ENCODE data around the gene ZNF804A.
"Not testable (repeated sequence)": the region's sequence is repeated elsewhere in the genome, so short reads cannot be mapped to it uniquely, and the experiment has no call there.

Gene ZNF804A

DNA sequence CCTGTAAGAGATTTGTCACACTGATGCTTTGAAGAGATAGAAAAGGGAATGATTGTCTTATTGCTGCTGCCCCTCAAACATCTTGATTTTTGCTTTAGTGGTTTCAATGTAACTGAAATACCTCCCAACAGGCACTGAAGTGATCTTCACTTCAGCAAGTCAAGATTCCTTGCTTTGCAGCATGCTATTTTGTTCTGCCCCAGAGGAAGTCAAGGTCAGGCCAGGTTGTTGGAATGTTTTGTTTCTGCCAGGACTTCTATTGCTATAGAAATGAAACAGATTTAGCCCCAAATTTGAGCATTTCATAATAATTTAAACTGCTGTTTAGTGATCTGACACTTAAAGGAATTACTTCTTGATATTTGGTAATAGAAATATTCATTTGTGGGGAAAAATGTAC is 277.6 kb downstream of the ZNF804A start:
- no peak overlapping the region for H3K27ac Mint-ChIP-seq
- no peaks in the 10 kb centered on the region for H3K36me3 Mint-ChIP-seq (ENCODE audit: low read depth)
- peaks cover 15% of the 10 kb centered on the region for H3K9me3 Mint-ChIP-seq
- H3K4me1 Mint-ChIP-seq (ENCODE audit: low read depth): no peaks in the 10 kb centered on the region
- no peak overlapping the region for H3K4me3 Mint-ChIP-seq
- H3K27me3 Mint-ChIP-seq: no peaks in the 10 kb centered on the region

DNA sequence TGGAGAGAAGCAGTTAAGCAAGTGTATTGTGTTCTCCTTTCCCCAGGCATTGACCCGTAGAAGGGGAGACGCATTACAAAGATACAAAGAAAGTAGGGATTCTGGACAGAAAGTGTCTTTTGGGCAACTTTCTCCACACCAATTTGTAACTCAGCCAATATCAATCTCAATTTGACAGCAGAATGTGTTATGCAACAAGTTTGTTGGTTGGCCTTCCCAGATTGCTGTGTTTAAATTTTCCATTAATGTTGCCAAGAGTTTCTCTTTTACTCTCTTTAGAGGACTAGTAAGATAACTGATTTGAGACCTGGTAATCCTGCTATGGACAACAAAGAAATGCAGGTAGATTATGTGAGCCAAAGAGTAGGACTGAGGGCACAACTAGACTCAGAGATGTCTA is 279.6 kb downstream of the ZNF804A start:
- Mint-ChIP-seq H3K27me3 (no peaks in the 10 kb centered on the region), H3K9me3 (peaks cover 14% of the 10 kb centered on the region), H3K4me1 (ENCODE audit: low read depth) (no peaks in the 10 kb centered on the region), H3K36me3 (ENCODE audit: low read depth) (no peaks in the 10 kb centered on the region), H3K4me3 (no peak overlapping the region), H3K27ac (no peak overlapping the region)

DNA sequence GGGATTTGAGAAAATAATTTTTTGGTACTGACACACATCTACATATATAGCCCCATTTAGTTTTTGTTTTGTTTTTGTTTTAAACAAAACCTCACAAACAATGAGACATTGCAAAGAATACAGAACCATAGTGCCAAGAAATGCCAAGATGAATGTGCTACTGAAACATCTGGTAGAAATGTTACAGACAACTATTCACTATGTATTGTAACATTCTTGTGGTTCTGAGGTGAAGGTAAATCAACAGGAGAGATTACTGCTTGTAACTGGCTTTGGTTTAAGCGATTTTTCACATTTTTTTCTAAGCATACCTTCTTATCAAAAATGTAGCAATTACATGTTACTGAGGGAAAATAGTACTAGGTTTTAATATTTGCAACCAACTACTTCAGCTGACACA is 281.3 kb downstream of the ZNF804A start:
- no peaks in the 10 kb centered on the region for H3K36me3 Mint-ChIP-seq (ENCODE audit: low read depth)
- no peaks in the 10 kb centered on the region for H3K27me3 Mint-ChIP-seq
- no peak overlapping the region for H3K4me3 Mint-ChIP-seq
- no peak overlapping the region for H3K27ac Mint-ChIP-seq
- no peaks in the 10 kb centered on the region for H3K4me1 Mint-ChIP-seq (ENCODE audit: low read depth)
- peaks cover 16% of the 10 kb centered on the region for H3K9me3 Mint-ChIP-seq

DNA sequence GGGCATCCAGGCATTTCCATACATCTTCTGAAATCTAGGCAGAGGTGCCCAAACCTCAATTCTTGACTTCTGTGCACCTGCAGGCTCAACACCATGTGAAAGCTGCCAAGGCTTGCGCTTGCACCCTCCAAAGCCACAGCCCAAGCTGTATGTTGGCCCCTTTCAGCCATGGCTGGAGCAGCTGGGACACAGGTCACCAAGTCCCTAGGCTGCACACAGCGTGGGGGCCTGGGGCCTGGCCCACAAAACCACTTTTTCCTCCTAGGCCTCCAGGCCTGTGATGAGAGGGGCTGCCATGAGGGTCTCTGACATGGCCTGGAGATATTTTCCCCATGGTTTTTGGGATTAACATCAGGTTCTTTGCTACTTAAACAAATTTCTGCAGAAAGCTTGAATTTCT is 288.3 kb downstream of the ZNF804A start:
- H3K4me1 Mint-ChIP-seq (ENCODE audit: low read depth); H3K4me3 Mint-ChIP-seq; H3K36me3 Mint-ChIP-seq (ENCODE audit: low read depth); H3K27ac Mint-ChIP-seq; H3K27me3 Mint-ChIP-seq: not testable (repeated sequence)
- H3K9me3 Mint-ChIP-seq: peaks cover 15% of the 10 kb centered on the region

DNA sequence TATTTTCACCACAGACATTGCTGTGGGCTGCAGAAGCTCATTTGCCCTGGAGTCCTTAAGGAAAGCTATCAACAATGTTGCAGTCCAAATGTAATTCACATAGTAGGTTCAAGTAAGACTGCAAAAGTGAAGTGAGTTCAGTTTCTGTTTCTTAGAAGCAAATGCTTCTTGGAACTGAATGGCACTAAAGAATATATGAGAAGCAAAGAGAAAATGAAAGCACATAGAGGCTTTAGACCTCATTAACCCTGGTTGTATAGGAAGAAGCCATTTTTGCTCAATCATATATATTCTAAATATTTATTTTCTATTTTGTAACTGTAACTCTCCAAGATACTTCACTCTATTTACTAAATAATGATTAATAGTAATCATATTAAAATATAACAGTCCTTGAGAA is 292.0 kb downstream of the ZNF804A start:
- no peak overlapping the region for H3K4me3 Mint-ChIP-seq
- H3K27me3 Mint-ChIP-seq: no peaks in the 10 kb centered on the region
- H3K27ac Mint-ChIP-seq: no peak overlapping the region
- H3K9me3 Mint-ChIP-seq: peaks cover 13% of the 10 kb centered on the region
- no peaks in the 10 kb centered on the region for H3K4me1 Mint-ChIP-seq (ENCODE audit: low read depth)
- no peaks in the 10 kb centered on the region for H3K36me3 Mint-ChIP-seq (ENCODE audit: low read depth)

DNA sequence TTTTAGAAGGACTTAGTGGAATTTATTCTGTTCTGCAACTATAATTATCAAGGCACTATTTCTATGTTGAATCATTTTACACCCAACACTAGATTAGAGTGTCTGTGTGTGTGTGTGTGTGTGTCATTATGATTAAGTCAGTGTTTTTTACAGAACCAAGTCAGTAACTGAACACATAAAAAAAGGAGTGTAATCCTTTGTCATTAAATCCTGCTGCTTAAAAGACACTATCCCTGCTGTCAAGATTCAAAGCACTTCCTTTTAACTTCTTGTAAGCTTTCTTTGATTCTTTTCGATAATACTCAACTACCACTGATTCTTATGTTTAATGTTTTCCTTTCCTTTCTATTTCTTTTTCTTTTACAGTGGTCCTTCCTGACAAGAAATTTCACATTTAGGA is 306.7 kb downstream of the ZNF804A start:
- Mint-ChIP-seq H3K4me3 (no peak overlapping the region), H3K9me3 (peaks cover 5% of the 10 kb centered on the region), H3K36me3 (ENCODE audit: low read depth) (no peaks in the 10 kb centered on the region), H3K4me1 (ENCODE audit: low read depth) (no peaks in the 10 kb centered on the region), H3K27ac (no peak overlapping the region), H3K27me3 (no peaks in the 10 kb centered on the region)

DNA sequence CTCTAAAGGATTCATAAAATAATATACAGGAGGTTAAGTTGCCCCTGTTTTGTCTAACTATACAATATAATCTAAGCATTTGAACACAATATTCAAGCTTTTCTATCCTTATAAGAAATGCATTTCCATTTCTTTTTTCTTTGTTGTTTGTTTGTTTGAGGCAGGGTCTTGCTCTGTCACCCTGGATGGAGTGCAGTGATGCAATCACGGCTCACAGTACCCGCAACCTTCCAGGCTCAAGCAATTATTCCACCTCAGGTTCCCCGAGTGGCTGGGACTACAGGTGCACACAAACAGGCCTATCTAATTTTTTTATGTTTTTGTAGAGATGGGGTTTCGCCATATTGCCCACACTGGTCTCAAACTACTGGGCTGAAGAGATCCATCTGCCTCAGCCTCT is 307.8 kb downstream of the ZNF804A start:
- no peak overlapping the region for H3K27ac Mint-ChIP-seq
- H3K4me3 Mint-ChIP-seq: no peak overlapping the region
- H3K9me3 Mint-ChIP-seq: peaks cover 7% of the 10 kb centered on the region
- no peaks in the 10 kb centered on the region for H3K36me3 Mint-ChIP-seq (ENCODE audit: low read depth)
- H3K4me1 Mint-ChIP-seq (ENCODE audit: low read depth): no peaks in the 10 kb centered on the region
- H3K27me3 Mint-ChIP-seq: no peaks in the 10 kb centered on the region

DNA sequence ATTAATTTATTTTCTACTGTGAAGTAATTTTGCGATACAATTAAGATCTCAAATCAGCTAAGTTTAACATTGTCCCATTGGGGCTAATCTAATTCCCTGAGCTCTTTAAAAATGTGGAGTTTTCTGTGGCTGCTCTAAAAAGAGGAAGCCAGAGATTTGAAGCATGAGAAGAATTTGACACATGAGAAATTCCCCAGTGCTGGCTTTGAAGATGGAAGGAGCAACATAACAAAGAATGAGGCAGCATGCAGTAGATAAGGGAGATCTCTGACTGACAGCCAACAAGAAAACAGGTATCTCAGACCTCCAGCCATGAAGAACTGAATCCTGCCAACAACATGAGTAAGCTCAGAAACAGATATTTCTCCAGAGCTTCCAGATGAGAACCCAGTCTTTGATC is 308.4 kb downstream of the ZNF804A start:
- H3K9me3 Mint-ChIP-seq: peaks cover 7% of the 10 kb centered on the region
- H3K27ac Mint-ChIP-seq: no peak overlapping the region
- H3K4me3 Mint-ChIP-seq: no peak overlapping the region
- H3K4me1 Mint-ChIP-seq (ENCODE audit: low read depth): no peaks in the 10 kb centered on the region
- no peaks in the 10 kb centered on the region for H3K27me3 Mint-ChIP-seq
- no peaks in the 10 kb centered on the region for H3K36me3 Mint-ChIP-seq (ENCODE audit: low read depth)

DNA sequence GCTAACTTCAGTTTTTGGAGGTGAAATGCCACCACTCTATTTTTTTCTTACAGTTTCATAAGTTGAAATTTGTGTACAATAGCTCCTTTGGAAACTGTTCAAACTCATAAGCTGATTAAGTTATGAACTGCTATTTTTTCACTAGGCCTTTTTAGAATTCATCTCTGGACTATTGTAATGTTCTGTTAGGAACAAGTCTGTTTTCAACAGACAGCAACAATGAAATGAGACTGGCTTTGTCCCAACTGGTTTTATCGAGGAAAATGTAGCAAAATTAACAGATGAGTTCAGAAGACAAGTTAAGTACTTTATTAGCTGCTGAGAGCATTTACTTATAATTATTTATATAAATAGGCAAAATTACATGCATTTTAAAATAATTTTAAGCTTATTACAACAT is 310.6 kb downstream of the ZNF804A start:
- Mint-ChIP-seq H3K9me3 (peaks cover 7% of the 10 kb centered on the region), H3K27me3 (no peaks in the 10 kb centered on the region), H3K27ac (no peak overlapping the region), H3K36me3 (ENCODE audit: low read depth) (no peaks in the 10 kb centered on the region), H3K4me1 (ENCODE audit: low read depth) (no peaks in the 10 kb centered on the region), H3K4me3 (no peak overlapping the region)

DNA sequence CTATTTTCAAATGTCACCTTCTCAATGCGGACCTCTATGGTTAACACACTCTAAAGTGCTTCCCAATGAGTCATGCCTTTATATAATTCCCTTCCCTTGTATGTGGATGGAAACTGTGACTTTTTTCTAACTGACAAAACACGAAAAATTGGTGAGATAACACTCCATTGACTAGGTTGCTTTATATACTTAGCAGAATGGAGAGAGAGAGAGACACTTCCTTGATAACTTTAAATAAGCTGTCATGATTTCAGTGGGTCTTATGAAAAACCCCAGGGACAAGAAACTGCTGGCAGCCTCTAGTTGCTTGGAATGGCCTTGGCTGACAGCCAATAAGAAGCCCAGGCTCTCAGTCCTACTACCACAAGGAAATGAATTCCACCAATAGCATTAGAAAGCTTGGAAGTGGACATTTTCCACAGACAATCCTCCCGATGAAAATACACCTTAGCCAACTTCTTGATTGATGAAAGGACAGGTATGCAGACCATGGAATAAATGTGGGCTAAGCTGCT is 322.2 kb downstream of the ZNF804A start:
- Mint-ChIP-seq H3K36me3 (ENCODE audit: low read depth) (no peaks in the 10 kb centered on the region), H3K27me3 (no peaks in the 10 kb centered on the region), H3K4me1 (ENCODE audit: low read depth) (no peaks in the 10 kb centered on the region), H3K4me3 (no peak overlapping the region), H3K27ac (no peak overlapping the region), H3K9me3 (peaks cover 12% of the 10 kb centered on the region)

DNA sequence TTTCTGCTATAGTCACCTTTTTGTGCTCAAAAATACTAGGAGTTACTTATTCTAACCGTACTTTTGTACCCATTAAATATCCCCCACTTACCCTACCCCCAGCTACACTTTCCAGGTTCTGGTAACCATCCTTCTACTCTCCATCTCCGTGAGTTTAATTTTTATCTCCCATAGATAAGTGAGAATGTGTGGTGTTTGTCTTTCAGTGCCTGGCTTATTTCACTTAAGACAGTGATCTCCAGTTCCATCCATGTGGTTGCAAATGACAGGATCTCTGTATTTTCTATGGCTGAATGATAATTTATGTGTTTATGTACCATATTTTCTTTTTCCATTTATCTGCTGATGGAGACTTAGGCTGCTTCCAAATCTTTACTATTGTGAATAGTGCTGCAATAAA is 323.3 kb downstream of the ZNF804A start:
- Mint-ChIP-seq H3K9me3 (peaks cover 18% of the 10 kb centered on the region), H3K27me3 (no peaks in the 10 kb centered on the region), H3K27ac (no peak overlapping the region), H3K4me1 (ENCODE audit: low read depth) (no peaks in the 10 kb centered on the region), H3K36me3 (ENCODE audit: low read depth) (no peaks in the 10 kb centered on the region), H3K4me3 (no peak overlapping the region)

DNA sequence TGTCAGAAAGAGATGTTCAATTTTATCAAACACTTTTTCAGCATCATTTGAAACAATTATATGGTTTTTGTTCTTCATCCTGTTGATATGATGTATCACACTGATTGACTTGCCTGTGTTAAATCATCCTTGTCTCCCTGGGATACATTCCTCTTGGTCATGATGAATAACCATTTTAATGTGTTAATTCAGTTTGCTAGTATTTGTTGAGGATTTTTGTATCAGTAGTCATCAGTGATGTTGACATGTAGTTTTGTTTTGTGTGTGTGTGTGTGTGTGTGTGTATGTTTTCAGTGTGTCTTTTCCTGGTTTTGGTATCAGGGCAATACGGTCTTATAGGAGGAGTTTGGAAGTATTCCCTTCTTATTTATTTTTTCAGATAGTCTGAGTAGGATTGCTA is 325.4 kb downstream of the ZNF804A start:
- H3K9me3 Mint-ChIP-seq: peaks cover 25% of the 10 kb centered on the region
- no peak overlapping the region for H3K27ac Mint-ChIP-seq
- no peaks in the 10 kb centered on the region for H3K4me1 Mint-ChIP-seq (ENCODE audit: low read depth)
- H3K27me3 Mint-ChIP-seq: no peaks in the 10 kb centered on the region
- H3K4me3 Mint-ChIP-seq: no peak overlapping the region
- H3K36me3 Mint-ChIP-seq (ENCODE audit: low read depth): no peaks in the 10 kb centered on the region

DNA sequence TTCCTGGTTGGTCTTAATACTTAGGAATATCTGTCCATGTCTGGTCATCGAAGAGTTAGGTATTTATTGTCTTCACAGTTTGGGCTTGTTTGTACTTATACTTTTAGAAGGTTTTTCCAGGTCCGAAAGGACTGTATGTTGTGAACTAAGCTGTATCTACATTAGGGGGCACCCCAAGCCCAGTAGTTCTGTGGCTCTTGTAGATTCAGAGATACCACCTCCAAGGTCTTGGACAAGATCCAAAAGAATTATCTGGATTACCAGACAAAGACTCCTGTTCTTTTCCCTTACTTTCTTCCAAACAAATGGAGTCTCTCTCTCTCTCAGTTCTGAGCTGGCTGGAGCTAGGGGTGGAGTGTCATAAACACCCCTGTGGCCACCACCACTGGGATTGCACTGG is 328.7 kb downstream of the ZNF804A start:
- Mint-ChIP-seq H3K9me3 (peaks cover 21% of the 10 kb centered on the region), H3K4me1 (ENCODE audit: low read depth) (no peaks in the 10 kb centered on the region), H3K27ac (no peak overlapping the region), H3K4me3 (no peak overlapping the region), H3K36me3 (ENCODE audit: low read depth) (no peaks in the 10 kb centered on the region), H3K27me3 (no peaks in the 10 kb centered on the region)

DNA sequence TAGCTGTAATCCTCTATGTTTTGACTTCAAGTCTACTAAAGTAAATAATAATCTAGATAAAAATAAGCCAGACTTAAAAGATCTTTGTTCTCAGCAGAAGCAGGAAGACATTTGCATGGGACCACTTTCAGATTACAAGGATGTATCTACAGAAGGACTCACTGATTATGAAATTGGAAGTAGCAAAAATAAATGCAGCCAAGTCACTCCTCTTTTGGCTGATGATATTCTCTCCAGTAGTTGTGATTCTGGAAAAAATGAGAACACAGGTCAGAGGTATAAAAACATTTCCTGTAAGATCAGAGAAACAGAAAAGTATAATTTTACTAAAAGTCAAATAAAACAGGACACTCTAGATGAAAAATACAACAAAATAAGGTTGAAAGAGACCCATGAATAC is 338.4 kb downstream of the ZNF804A start:
- no peak overlapping the region for H3K4me3 Mint-ChIP-seq
- H3K27me3 Mint-ChIP-seq: no peaks in the 10 kb centered on the region
- peaks cover 5% of the 10 kb centered on the region for H3K9me3 Mint-ChIP-seq
- no peaks in the 10 kb centered on the region for H3K4me1 Mint-ChIP-seq (ENCODE audit: low read depth)
- H3K27ac Mint-ChIP-seq: no peak overlapping the region
- H3K36me3 Mint-ChIP-seq (ENCODE audit: low read depth): no peaks in the 10 kb centered on the region

DNA sequence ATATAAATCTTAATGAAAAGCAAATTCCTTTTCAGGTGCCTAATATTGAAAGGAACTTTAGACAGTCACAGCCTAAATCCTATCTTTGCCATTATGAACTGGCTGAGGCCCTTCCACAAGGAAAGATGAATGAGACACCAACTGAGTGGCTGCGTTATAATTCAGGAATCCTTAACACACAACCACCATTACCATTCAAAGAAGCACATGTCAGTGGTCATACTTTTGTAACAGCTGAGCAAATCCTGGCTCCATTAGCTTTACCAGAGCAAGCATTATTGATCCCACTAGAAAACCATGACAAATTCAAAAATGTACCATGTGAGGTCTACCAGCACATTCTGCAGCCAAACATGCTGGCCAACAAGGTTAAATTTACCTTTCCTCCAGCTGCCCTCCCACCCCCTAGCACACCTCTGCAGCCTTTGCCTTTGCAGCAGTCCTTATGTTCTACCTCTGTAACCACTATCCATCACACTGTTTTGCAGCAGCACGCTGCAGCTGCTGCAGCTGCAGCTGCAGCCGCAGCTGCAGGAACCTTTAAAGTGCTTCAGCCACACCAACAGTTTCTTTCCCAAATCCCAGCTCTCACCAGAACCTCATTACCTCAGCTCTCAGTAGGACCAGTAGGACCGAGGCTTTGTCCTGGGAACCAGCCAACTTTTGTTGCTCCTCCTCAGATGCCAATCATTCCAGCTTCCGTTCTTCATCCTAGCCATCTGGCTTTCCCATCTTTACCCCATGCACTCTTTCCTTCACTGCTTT is 340.1 kb downstream of the ZNF804A start:
- Mint-ChIP-seq H3K27ac (no peak overlapping the region), H3K27me3 (no peaks in the 10 kb centered on the region)

DNA sequence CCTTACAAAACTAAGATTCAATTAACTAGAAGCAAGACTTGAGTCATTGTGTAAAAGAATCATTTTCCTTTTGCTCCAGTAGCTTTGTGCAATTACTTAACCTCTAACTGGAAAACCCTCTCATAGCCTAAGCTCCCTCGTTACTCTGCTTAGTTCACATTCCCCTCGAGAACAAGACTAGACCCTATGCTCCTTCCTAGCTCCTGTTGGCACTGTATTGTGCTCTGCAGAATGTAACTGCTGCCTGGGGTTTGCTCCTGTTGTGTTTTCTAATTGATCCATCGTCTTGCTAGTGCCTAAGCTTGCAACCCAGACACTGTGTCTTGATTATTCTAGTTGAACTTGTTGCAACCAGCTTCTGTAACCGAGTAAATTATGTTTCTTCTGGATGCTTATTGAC is 347.0 kb downstream of the ZNF804A start:
- Mint-ChIP-seq H3K27me3 (no peaks in the 10 kb centered on the region), H3K4me1 (ENCODE audit: low read depth) (no peaks in the 10 kb centered on the region), H3K9me3 (peaks cover 6% of the 10 kb centered on the region), H3K36me3 (ENCODE audit: low read depth) (no peaks in the 10 kb centered on the region), H3K4me3 (no peak overlapping the region), H3K27ac (no peak overlapping the region)

More for the DNA sequence above, 340.1 kb downstream of the ZNF804A start:
- Mint-ChIP-seq H3K9me3 (peaks cover 11% of the 10 kb centered on the region), H3K4me1 (ENCODE audit: low read depth) (no peaks in the 10 kb centered on the region), H3K4me3 (no peak overlapping the region), H3K36me3 (ENCODE audit: low read depth) (no peaks in the 10 kb centered on the region)
